Measurements from ENCODE around the gene TLR10. TPM values are rescaled to one million over a fixed set of nuclear protein-coding genes. Genes with fewer than 3 reads are reported as not detected.

TLR10 gene
- total RNA-seq, 1 donor from 2014 or later: 0.78 TPM

GRCh38 chr4:38759113-38759789 lies 23.5 kb downstream of the TLR10 start:
- DNase-seq (no peak), ATAC-seq (peak; percentile 85)
- H3K27me3 ChIP-seq: no peaks in the 10 kb centered on the region
- no peak overlapping the region for H3K27ac ChIP-seq
- intact Hi-C loops (cut with DNase I): no loop called here
- no peaks in the 10 kb centered on the region for H3K36me3 ChIP-seq
- TF ChIP-seq CTCF (IDR thresholded peaks at IDR 0.05): peak; percentile 62
- H3K4me3 ChIP-seq: no peak overlapping the region
- no peaks in the 10 kb centered on the region for H3K9me3 ChIP-seq
- H3K4me1 ChIP-seq: peaks cover 4% of the 10 kb centered on the region

GRCh38 chr4:38757945-38758600 lies 24.7 kb downstream of the TLR10 start:
- DNase-seq (no peak), ATAC-seq (no peak)
- Histone ChIP-seq H3K4me3 (no peak overlapping the region), H3K4me1 (peaks cover 4% of the 10 kb centered on the region), H3K27ac (no peak overlapping the region), H3K27me3 (no peaks in the 10 kb centered on the region), H3K9me3 (no peaks in the 10 kb centered on the region), H3K36me3 (no peaks in the 10 kb centered on the region)
- intact Hi-C loops (cut with DNase I): no loop called here
- peak; percentile 23 for TF ChIP-seq CTCF (IDR thresholded peaks at IDR 0.05)

GRCh38 chr4:38752941-38753806 lies 29.6 kb downstream of the TLR10 start:
- TF ChIP-seq CTCF (IDR thresholded peaks at IDR 0.05): no peak
- intact Hi-C loops (cut with DNase I): no loop called here

GRCh38 chr4:38752372-38752940 lies 30.3 kb downstream of the TLR10 start:
- no peak for DNase-seq
- no peak overlapping the region for H3K4me3 ChIP-seq
- no peaks in the 10 kb centered on the region for H3K4me1 ChIP-seq
- no peaks in the 10 kb centered on the region for H3K36me3 ChIP-seq
- no peak overlapping the region for H3K27ac ChIP-seq
- no peak for TF ChIP-seq CTCF (IDR thresholded peaks at IDR 0.05)
- H3K9me3 ChIP-seq: no peaks in the 10 kb centered on the region
- peak; percentile 19 for ATAC-seq
- H3K27me3 ChIP-seq: no peaks in the 10 kb centered on the region
- intact Hi-C loops (cut with DNase I): no loop called here

More at GRCh38 chr4:38752941-38753806, 29.6 kb downstream of the TLR10 start:
- no peak overlapping the region for H3K27ac ChIP-seq
- no peaks in the 10 kb centered on the region for H3K36me3 ChIP-seq
- H3K4me1 ChIP-seq: no peaks in the 10 kb centered on the region
- DNase-seq (peak; percentile 67), ATAC-seq (peak; percentile 83)
- no peaks in the 10 kb centered on the region for H3K27me3 ChIP-seq
- H3K9me3 ChIP-seq: no peaks in the 10 kb centered on the region
- H3K4me3 ChIP-seq: no peak overlapping the region

- Histone ChIP-seq H3K27ac (no peak overlapping the region), H3K36me3 (no peaks in the 10 kb centered on the region), H3K4me1 (no peaks in the 10 kb centered on the region), H3K9me3 (no peaks in the 10 kb centered on the region), H3K27me3 (no peaks in the 10 kb centered on the region), H3K4me3 (no peak overlapping the region)
- DNase-seq (no peak), ATAC-seq (no peak)
- intact Hi-C loops (cut with DNase I): no loop called here
- no peak for TF ChIP-seq CTCF (IDR thresholded peaks at IDR 0.05)
Measured at GRCh38 chr4:38751341-38752010, 31.3 kb downstream of the TLR10 start.
